SK-N-SH treated with all-trans-retinoic acid at 6 μM for 48 hours (cell line): ENCODE measurements around the gene PPP6R1.

ENCODE experiments used
- ARNTL ChIP-seq: fragments of 450-650 bp; formaldehyde crosslinking; IDR thresholded peaks from 2 replicates; pipeline ENCODE4 v1.5.0; 2020; ENCODE audit warnings: low read depth, mild to moderate bottlenecking, moderate library complexity, borderline replicate concordance
- TSHZ2 ChIP-seq: fragments of 250-450 bp; sonication (Bioruptor Pico); IDR thresholded peaks from 2 replicates; pipeline ENCODE4 v1.5.0; 2020; ENCODE audit warnings: mild to moderate bottlenecking, moderate library complexity

DNA sequence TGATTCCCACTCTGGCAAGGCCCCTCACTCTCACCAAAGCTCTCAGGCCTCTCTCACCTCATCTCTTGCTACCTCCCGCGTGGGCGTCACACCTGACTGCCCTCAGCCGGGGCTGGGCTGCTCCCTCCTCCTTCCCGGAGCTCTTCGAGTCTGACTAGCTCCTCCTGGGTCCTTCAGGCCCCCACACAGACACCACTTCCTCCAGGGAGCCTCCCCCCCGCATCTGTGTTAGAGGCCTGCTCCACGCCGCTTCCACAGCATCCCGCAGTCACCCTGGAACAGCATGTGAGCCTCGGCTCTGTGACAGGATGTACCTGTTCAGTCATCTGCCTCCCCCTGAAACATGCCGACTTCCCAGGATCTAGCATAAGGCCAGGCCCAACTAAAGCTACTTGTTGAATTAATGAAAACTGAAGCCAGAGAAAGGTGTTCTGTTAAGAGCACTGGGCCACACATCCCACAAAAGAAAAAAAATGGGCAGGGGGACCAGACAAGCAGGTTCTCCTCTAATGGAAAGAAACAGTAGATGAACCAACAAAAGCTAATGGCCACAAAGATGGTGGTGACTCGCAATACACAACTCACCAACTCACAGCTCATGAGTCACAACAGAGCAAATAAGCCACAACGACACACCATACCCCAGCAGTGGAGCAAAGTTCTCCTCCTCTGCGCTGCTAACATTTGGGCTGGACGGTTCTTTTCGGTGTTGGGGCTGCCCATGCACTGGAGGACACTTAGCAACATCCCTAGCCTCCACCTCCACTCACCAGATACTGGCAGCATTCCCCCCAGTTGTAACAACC, 3.0 kb downstream of the PPP6R1 start:
- TF ChIP-seq ARNTL (CRISPR knock-in tag) (no peak), TSHZ2 (CRISPR knock-in tag) (no peak)
